ENCODE results near the gene RNF141.

RNF141 gene, protein sequence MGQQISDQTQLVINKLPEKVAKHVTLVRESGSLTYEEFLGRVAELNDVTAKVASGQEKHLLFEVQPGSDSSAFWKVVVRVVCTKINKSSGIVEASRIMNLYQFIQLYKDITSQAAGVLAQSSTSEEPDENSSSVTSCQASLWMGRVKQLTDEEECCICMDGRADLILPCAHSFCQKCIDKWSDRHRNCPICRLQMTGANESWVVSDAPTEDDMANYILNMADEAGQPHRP

DNA sequence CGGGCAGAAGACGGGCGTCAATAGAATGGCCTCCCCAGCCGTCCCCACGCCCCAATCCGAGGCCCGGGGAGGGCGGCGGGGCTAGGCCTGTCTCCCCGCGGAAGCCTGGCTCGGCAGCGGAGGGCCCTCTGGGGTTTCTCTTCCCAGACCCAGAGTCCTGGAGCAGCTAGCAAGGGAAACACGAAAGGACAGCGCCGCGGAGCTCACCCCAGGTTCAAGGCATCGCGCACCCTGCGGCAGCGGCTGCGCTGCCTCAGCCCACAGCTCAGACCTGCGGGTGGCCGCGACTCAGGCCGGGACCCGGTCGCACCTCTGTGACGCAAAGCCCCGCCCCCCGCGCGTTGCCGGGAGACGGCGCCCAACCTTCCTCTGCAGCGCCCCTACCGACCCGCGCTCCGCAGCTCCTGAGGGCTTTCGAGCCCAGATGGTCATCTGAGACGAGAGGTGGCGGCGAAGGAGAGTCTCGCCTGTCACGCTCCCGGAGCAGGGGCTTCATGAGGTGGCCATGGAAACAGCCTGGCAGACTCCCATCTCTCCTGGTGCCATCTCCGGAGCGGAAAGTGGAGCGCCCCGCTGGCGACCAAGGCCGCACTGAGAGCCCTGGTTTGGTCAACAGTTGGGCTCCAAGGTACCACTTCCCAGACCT, at the start of gene RNF141:
Gene RNF141 (minus strand): TSS at position 273 of the 646 bp plus-strand sequence. CDS start 7,029 bp downstream, outside the sequence.
- no peak for DNase-seq (ENCODE audit: low read depth)

DNA sequence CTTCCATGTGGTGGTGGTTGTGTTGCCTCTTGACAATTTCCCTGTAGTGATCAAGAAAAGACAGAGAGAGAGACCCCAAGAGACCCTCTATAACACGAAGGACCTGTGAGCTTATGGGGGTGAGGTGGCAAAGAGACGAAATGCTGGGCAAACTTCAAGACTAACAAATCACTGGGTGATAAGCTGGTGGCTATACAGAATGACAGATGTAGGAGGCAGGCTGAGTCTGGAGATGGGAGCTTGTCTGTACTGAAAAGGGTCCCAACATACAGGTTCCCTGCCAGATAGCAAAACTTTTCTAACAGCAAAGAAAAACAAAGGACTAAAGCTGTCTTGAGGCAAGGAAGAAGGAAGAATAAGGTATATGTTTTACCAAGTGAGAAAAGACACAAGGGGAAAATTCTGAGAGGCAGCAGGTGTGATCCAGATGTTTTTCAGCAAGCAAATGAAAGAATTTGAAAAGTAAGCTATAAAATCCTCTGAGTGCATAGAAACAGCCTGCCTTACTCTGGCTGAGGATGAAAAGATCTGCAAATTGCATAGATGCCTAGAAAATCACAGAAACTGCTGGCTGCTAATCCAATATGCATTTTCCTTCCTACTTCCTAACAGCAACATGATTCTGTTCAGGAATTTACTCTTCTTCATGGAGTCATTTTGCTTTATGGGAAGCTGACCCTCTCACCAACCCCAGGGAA, 49.4 kb upstream of the RNF141 start:
- no peak for DNase-seq (ENCODE audit: low read depth)

DNA sequence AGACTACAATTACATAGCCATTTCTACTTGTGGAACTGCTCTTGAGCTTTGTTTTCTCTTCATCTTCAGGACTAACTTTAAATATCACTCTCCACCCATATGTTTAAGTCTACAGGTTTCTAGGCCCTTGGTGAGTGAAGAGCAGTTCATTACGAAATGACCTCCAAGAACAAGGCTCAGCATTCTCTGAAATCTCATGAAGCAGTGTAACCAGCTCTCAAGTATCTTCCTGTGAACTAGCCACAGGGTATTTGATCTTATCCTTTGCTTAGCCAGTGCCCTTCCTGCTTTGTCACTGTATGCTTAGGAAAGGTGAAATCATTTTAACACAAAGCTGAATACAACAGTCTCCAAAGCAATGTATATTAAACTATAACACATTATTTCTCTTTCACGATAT, 47.9 kb upstream of the RNF141 start:
- DNase-seq (ENCODE audit: low read depth) = no peak

DNA sequence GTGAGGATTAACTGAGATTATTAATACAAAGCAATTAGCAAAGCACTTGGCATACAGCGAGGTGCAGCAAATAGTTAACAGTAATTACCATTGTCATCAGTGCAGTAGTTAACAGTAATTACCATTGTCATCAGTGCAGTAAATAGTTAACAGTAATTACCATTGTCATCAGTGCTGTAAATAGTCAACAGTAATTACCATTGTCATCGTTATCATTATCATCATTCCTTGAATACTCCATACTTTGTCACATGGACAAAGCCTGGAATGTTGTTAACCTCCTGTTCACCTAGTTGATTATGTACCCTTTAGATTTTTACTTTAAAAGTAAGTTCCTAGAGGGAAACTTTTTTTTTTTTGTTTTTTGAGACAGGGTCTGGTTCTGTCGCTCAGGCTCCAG, 47.0 kb upstream of the RNF141 start:
- DNase-seq (ENCODE audit: low read depth) = no peak

DNA sequence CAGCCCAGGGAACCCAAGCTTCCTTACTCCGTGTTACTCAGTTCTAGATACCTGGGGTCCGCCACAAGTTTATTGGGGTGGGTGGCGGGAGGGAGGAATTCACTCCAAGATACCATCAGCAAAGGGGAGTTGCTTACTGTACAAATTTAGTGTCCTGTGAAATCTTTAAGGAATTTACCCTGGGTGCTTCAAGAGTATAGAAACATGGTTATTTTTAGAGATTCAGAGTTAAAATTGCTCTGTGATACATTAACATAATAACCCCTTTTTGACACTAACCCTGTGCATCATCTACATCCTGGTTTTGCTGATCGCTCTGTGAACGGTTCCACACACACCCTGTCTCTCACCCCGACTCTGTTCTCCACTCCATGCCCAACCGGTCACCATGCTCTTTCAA, 46.4 kb upstream of the RNF141 start:
- DNase-seq (ENCODE audit: low read depth) = no peak

DNA sequence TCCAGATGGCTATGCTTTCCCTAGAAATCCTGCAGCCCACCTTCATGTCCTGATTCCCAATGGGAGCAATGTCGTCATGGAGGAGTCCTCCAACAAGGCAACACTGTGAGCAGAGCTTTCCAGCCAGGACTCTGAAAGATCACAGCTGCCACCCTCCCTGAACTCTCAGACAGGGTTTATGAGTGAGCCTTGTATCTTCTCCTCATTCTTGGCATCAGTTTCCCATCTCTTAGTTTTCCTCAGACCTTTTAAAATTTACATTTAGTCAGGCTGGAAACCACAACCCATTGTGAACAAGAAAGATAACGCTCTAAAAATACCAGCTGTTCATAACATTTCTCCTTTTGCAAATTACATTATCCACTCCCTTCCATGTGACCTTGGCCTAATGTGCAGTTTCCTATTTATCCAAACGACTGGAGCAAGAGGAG, 43.1 kb upstream of the RNF141 start:
- DNase-seq (ENCODE audit: low read depth) = no peak

DNA sequence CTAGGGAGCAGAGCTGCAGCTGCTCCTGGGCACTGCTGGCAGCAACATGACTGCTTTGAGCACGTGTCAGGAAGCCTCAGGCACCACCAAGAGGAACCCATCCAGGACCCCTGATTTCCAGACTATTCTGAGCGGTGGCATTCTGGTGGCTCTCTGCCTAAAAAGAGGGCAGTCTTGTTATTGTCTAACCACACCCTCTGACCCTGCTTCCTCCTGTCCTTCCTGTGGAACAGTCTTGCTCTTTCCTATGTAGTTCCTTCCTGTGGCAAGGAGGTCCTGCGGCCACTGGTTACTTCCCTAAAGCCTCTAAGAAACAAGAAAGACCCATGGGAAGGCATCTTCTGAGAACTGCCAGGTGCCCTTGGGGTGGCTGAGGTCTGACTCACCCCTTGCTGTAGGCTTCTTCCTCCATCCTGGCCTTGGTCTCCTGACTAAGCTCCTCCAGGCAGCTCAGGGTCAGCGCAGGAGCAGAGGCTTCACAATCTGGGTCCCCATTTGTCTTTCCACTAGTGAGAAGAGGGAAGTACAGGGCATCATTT, 40.6 kb upstream of the RNF141 start:
- no peak for DNase-seq (ENCODE audit: low read depth)

DNA sequence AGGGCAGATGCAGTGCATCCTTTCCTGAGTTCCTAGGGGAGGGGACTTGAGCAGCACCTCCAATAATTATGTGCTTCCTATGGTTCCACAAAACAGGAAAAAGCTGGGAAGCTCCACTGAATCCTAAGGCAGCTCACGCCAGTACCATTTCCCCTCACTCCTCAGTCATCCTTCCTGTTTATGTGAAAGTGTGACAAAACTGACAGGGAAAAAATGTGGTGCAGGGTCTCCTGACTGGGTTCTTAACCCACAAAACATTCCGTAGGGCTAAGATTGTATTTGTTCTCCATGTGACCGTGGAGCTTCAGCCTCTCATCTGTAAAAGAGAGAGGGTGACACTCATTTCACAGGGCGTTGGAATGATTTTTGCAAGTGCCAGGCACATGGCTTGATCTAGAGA, 39.6 kb upstream of the RNF141 start:
- no peak for DNase-seq (ENCODE audit: low read depth)

DNA sequence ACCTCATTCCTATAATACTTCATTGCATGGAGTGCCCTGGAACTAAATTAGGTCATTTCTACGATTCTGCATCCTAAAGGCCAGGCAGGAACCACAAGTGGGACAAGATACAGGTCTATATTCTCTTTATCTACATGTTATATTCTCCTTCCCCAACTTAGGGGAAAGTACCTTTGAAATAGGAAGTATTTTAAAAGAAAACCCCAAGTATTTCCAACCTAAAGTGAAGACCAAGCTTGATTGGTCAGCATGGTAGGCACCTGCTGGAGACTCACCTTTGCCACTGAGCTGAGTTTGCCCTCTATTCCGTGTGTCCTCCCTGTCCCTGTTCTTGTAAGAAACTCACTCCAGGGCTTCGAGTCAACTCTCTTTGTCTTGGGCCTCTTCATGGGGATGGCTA, 38.7 kb upstream of the RNF141 start:
- no peak for DNase-seq (ENCODE audit: low read depth)

DNA sequence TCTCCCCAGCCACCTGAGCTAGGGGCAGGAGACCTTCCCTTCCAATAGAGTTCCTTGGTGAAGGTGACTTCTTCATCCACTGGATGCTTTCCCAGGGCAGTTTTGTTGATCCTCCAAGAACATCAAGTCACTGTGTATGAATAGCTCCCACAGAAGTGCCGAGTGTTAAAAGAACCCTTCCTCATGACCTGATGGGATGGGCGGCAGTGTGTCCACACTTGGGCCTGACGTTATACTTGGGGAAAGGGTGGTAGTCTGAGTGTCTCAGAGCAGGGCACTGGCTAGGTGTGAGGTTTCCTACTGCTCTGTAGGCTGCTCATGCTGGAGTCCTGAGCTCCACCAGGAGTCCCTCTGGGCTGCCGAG, 35.0 kb upstream of the RNF141 start:
- no peak for DNase-seq (ENCODE audit: low read depth)

DNA sequence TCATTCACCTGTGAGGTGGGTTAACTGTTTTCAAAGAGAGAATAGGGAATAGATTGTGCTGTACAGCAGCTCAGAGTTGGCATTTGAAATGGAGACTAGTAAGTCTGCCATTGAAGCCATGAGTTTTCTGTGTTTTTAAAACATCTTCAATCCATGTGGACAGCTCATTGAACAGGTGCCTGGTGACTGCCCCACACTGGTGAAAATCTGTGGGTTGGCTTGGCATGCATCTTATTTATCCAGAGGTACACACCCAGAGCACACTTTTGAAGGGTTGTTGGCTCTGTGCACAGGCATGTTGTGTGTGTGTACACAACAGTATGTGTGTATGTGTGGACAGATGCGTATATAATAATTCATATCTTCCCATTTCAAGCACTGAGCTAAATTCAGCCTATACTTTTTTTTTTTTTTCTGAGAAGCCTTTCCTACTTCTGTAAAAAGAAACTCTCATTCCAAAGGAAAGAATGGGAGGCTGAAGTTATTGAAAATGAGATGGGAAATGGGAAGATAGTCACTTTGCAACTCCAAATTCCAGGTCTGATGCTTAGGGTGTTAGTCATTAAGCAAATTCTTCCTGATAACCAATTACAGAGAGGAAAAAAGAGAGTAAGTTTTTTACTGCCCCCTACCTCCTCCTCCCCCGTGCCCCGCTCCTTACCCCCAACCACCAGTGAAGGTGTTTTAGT, 34.5 kb upstream of the RNF141 start:
- no peak for DNase-seq (ENCODE audit: low read depth)

DNA sequence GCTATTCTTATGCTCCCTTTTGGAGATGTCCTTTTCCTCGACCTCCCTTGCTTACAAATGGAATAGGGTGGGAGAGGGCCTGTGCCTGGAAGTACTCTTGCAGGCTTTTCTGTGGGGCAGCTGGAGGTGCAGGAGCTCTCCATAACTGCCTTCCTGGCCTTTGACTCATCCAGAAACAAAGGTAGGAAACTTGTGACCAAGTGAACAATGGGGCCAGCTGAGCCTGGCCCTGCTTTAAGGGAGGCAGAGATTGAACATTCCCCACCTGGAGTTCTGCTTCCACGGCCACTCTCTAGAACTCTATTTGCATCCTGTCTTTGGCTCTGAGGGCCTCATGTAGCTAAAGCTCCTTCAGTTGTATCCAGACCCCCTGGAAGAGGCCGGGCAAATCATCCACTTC, 32.6 kb upstream of the RNF141 start:
- DNase-seq (ENCODE audit: low read depth) = no peak

DNA sequence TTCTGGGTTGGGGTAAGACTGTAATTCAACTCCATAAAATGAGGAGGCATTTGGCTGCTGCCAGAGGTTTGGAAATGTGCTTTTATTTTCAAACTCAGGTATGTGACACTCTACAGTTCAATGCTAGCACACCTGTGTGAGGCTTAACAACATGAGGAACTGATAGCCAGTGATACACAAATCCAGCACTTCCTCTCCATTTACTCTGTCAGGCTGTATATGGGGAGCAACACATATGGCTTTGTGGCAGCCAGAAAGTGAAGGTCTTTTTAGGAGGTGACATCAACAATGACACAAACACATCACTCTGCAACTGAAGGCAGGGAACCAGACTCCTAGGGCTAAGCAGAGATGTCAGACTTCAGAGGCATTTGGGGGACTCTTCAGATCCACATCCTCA, 32.0 kb upstream of the RNF141 start:
- DNase-seq (ENCODE audit: low read depth) = no peak

DNA sequence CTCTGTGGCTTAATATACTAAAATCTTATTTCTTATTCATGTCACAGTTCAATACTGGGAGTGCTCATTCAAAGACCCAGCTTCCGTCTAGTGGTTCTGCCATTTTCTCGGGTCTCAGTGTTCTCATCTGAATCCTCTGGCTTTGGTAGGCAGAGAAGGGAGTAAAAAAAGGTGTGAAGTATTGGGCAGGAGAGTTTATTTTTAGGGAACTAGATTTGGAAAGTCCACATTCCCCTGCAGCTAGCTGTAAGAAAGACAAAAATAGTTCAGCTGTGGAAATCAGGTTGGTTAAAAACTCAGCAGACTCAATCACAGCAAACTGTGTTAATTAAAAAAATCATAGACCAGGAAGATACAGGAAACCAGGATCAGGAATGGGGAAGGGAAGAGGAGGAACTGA, 31.5 kb upstream of the RNF141 start:
- no peak for DNase-seq (ENCODE audit: low read depth)

DNA sequence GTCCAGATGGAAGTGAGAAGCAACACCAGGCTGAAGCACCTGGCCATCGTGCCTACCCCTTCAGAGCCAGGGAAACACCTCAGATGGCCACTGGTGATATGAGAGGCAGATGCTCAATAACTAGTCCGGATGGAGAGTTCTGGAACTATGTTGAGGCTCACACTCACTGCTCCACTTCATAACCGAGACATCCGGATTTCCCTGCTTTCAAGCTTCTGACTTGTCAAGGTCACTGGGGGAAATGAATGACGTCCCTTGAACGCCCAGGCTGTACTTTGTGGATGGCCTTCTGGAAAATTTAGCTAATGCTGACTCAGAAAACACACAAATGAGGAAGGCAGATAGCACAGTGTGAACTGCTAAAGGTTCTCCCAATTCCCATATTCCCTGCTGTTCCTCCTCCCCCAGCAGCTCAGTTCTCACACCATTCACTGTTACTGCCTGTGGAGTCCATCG, 27.5 kb upstream of the RNF141 start, which contains the start of gene LYVE1:
Gene LYVE1 (minus strand): TSS at position 180 of the 456 bp plus-strand sequence. CDS start 133 bp downstream, at position 47.
- DNase-seq (ENCODE audit: low read depth) = no peak

DNA sequence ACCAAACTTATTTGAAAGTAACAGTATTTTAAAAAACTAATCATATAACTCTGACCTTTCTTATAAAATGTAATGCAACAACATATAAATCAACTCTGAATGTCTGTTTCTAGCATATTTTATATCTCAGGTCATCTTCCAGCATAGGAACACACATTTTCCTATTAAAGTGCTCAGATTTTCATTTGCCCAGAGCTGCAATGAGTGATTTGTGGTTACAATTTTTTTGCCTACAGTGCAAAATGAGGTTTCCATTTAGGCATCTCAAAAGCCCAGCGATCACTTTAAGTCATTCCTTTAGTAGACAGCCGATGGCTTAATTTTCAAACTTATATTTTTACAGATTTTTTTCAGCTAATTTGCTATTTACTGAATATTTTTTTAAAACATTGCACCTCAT, 26.5 kb upstream of the RNF141 start:
- no peak for DNase-seq (ENCODE audit: low read depth)

DNA sequence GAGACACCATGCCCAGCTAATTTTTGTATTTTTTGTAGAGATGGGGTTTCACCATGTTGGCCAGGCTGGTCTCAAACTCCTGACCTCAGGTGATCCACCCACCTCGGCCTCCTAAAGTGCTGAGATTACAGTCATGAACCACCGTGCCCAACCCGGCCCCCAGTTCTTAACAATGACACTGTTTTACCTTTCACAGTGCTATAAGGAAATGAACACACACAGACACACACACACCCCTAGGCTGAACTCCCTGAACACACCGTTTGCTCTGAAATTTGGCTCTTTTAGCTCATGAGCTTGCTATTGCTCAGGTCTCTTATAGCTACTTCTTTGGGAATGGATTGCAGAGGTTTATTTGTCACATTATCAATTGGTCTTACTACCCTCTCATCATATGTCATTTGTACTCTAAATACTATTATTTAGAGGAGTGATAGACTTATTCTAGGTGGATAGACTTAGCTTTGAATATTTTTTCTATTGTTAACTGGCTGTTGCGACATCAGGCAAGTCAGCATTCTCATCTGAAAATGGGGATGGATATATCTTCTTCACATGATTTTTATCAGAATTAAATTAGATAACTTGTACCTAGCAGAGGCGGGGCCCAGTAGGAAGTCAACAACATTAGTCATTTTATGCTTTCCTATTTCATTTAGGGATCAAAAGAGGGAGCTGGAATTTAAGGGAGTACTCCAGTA, 25.4 kb upstream of the RNF141 start:
- DNase-seq (ENCODE audit: low read depth) = no peak

DNA sequence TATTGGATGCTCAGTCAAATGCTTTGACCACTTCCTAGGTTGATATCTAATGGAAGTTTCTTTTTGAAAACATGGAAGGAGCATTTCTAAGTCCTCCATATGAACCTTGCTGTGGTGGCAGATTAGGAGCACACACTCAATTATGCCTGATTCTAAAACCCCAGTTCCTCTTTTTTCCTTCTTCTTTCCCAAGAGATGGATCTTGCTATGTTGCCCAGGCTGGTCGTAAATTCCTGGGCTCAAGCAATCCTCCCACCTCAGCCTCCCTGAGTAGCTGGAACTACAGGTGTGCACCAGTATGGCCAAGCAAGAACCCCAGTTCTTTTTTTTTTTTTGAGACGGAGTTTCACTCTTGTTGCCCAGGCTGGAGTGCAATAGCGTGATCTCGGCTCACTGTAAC, 24.5 kb upstream of the RNF141 start:
- DNase-seq (ENCODE audit: low read depth) = no peak

DNA sequence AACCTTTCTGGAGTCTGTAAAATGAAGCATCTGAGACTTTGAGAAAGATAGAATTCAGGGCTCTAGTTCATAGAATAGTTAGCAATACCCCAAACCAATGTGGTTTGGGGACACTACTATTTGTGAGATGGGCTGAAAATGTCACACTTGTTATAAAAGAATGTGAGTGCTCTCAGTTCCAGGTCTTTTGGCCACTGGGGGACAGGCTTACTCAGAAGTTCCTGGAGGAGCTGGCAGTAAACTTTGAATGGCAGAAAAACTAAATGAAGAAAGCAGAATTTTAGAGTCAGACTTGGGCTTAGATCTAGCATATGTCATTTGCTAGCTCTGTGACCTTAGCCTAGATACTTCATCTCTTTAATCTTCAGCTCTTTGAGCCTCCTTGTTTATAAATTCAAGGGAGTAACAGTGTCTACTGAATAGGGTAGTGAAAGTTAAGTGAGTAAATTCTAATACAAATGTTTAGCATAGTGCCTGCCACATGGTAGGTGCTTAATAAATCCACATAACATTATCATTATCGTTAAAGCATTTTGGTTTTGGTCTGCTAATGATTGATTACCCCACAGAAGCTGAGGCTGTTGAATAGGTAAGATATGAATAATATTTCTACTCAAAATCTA, 23.8 kb upstream of the RNF141 start:
- no peak for DNase-seq (ENCODE audit: low read depth)

DNA sequence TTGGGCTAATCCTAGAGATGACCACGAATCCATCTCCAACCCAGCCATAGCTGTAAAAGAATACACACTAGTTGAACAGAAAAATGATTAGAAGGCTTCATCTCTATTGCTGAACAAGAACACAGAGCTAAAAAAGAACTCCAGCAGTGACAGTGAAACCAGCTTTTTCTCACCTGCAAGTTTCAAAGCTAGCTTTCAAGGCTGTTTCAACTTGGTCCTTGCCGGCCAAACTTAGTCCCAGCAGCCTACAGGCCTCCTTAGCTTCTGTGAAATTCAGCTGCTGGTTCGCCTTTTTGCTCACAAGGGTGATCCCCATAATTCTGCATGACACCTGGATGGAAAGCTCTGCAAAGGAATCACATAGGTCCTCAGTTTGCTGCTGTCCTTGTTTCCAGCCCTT, 23.0 kb upstream of the RNF141 start:
- DNase-seq (ENCODE audit: low read depth) = no peak

DNA sequence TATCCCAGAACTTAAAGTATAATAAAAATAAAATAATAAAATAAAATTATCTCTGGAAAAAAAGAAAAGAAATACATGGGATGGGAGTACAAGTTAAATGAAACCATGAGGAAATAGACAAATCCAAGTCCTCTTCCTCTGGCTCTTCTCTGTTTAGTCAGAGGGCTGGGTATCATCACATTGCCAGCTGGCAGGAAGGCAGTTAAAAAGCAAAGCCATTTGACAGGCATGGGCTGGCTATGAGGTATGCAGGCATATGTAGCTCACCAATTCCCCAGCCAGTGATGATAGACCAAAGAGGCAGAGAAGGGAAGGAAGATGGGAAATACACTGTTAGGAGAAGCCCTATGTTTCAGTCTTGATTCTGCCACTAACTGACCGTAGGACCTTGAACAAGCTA, 21.0 kb upstream of the RNF141 start:
- no peak for DNase-seq (ENCODE audit: low read depth)

All from non-pigmented ciliary epithelial cell (primary cell).